PC-9 (cell line): Measurements from ENCODE around the gene CKS1B. TPM values are rescaled to one million over a fixed set of nuclear protein-coding genes. Genes with fewer than 3 reads are reported as not detected.
A peak's percentile ranks its signal among the peaks of the same experiment; 100 is the strongest.

Experiments used
- BruUV-seq: library from RNA; stranded (reverse); fragments of 400-500 nt; replicated peaks from 2 replicates; lab custom pipeline; 2021; lab: Mats Ljungman, UMichigan
- CTCF ChIA-PET: fragments of 300-600 bp; sonication (Branson Sonifier 250); formaldehyde crosslinking; loops from one replicate; lab custom pipeline; 2022; ENCODE audit warnings: antibody characterized with exemption; lab: Charles Lee
- POLR2A ChIA-PET: fragments of 300-600 bp; sonication (Branson Sonifier 250); formaldehyde crosslinking; loops from one replicate; lab custom pipeline; 2022; ENCODE audit warnings: antibody characterized with exemption; ENCODE audit not compliant: unreplicated experiment; lab: Charles Lee
- DNase-seq, 2 experiments: peaks; one replicate each; pipeline versions ENCODE4 v3.0.0 to v3.0.0-alpha.2; 2015 to 2022; ENCODE audit warnings: mixed read lengths in 1 of 2
- H2AFZ ChIP-seq: fragments of 200-600 bp; sonication (generic); 2 replicates; pipeline ENCODE4 v1.8.1; 2017; ENCODE audit warnings: antibody characterized with exemption
- H3F3A ChIP-seq: fragments of 200-600 bp; sonication (generic); 2 replicates; pipeline ENCODE4 v1.8.1; 2017; ENCODE audit warnings: antibody characterized with exemption, mild to moderate bottlenecking, low read depth; ENCODE audit not compliant: insufficient read depth
- H3K27ac ChIP-seq: fragments of 200-600 bp; sonication (generic); 2 replicates; pipeline ENCODE4 v1.6.1; 2016; ENCODE audit warnings: mixed run types
- H3K27me3 ChIP-seq: fragments of 200-600 bp; sonication (generic); 2 replicates; pipeline ENCODE4 v1.6.1; 2016; ENCODE audit warnings: low read depth, mixed run types; ENCODE audit not compliant: insufficient read depth
- H3K36me3 ChIP-seq: fragments of 200-600 bp; sonication (generic); 2 replicates; pipeline ENCODE4 v1.6.1; 2016; ENCODE audit warnings: low read depth, mixed run types
- H3K4me1 ChIP-seq: fragments of 200-600 bp; sonication (generic); replicated peaks from 2 replicates; pipeline ENCODE4 v1.6.1; 2016; ENCODE audit warnings: mixed run types; ENCODE audit not compliant: insufficient read depth
- H3K4me2 ChIP-seq: fragments of 200-600 bp; sonication (generic); 2 replicates; pipeline ENCODE4 v1.6.1; 2017; ENCODE audit warnings: mixed run types
- H3K4me3 ChIP-seq: fragments of 200-600 bp; sonication (generic); 2 replicates; pipeline ENCODE4 v1.6.1; 2016; ENCODE audit warnings: mixed run types
- H3K79me2 ChIP-seq: fragments of 200-600 bp; sonication (generic); 2 replicates; pipeline ENCODE4 v1.6.1; 2017; ENCODE audit warnings: low read depth, mixed run types
- H3K9me2 ChIP-seq: fragments of 200-600 bp; sonication (generic); 2 replicates; pipeline ENCODE4 v1.8.1; 2017; ENCODE audit warnings: mild to moderate bottlenecking; ENCODE audit not compliant: insufficient read depth
- H3K9me3 ChIP-seq: fragments of 200-600 bp; sonication (generic); 2 replicates; pipeline ENCODE4 v1.8.1; 2016; ENCODE audit warnings: low read depth; ENCODE audit not compliant: insufficient read depth
- H4K20me1 ChIP-seq: fragments of 200-600 bp; sonication (generic); 2 replicates; pipeline ENCODE4 v1.8.1; 2017; ENCODE audit not compliant: insufficient read depth
- EZH2 ChIP-seq: fragments of 200-600 bp; sonication (generic); IDR thresholded peaks from 2 replicates; pipeline ENCODE4 v1.8.0; 2017; ENCODE audit warnings: antibody characterized with exemption, low read depth
- intact Hi-C: fragments of 100-400 bp; cut with micrococcal nuclease; formaldehyde crosslinking; loops from one replicate; pipeline ENCODE4 v1.10.0; 2022; ENCODE audit not compliant: unreplicated experiment
- total RNA-seq: library from RNA; stranded (reverse); gene quantifications from 2 replicates; pipeline ENCODE4 v1.2.3, GENCODE V29; 2021
- TF ChIP-seq, protein P1 (sequence below): fragments of 200-600 bp; sonication (generic); conservative IDR thresholded peaks from 2 replicates; pipeline ENCODE4 v1.6.1; 2017; ENCODE audit warnings: mixed run types, antibody characterized with exemption, mild to moderate bottlenecking, moderate library complexity

CKS1B gene
- total RNA-seq, 1 experiment from 2014 or later = 236 TPM

DNA sequence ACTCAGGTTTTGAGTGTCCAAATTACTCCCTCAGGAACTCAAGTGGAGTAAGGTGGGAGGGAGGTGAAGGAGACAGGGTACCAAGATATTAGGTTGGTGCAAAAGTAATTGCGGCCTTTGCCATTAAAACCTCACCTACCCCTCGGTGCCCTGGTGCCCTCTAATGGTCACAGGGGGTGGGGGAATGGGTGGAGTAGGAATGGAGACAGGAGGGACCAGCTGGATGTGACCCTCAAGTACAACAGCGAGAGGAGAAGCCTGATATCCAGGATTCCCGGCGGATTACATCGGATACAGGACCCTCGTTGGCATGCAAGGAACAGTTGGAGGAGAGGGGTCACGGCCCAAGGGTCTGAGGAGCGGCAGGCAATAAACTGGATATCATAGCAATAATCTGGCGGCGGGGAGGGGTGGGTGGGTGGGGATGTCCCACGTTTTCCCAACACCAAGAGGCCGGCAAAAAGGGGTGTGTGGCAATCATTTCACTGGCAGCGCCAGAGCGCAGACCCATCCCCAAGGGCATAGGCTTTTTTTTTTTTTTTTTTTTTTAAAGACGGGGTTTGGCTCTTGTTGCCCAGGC is 23.8 kb downstream of the CKS1B start:
- no peak for TF ChIP-seq EZH2
- TF ChIP-seq, protein P1, sequence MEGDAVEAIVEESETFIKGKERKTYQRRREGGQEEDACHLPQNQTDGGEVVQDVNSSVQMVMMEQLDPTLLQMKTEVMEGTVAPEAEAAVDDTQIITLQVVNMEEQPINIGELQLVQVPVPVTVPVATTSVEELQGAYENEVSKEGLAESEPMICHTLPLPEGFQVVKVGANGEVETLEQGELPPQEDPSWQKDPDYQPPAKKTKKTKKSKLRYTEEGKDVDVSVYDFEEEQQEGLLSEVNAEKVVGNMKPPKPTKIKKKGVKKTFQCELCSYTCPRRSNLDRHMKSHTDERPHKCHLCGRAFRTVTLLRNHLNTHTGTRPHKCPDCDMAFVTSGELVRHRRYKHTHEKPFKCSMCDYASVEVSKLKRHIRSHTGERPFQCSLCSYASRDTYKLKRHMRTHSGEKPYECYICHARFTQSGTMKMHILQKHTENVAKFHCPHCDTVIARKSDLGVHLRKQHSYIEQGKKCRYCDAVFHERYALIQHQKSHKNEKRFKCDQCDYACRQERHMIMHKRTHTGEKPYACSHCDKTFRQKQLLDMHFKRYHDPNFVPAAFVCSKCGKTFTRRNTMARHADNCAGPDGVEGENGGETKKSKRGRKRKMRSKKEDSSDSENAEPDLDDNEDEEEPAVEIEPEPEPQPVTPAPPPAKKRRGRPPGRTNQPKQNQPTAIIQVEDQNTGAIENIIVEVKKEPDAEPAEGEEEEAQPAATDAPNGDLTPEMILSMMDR = no peak
- H3K9me2 ChIP-seq = no peaks in the 10 kb centered on the region
- H3K27ac ChIP-seq = no peak overlapping the region
- H3K27me3 ChIP-seq = no peaks in the 10 kb centered on the region
- H3K79me2 ChIP-seq = peaks cover 14% of the 10 kb centered on the region
- DNase-seq = no peak
- H2AFZ ChIP-seq = no peak overlapping the region
- H4K20me1 ChIP-seq = no peaks in the 10 kb centered on the region
- CTCF ChIA-PET = no interaction called here
- H3K4me3 ChIP-seq = no peak overlapping the region
- BruUV-seq = no TSS peak
- no peak overlapping the region for H3K4me2 ChIP-seq
- H3F3A ChIP-seq = peaks cover 40% of the 10 kb centered on the region
- POLR2A ChIA-PET = no interaction called here
- intact Hi-C loops = no loop called here
- peaks cover 25% of the 10 kb centered on the region for H3K4me1 ChIP-seq
- H3K9me3 ChIP-seq = no peaks in the 10 kb centered on the region
- no peaks in the 10 kb centered on the region for H3K36me3 ChIP-seq

DNA sequence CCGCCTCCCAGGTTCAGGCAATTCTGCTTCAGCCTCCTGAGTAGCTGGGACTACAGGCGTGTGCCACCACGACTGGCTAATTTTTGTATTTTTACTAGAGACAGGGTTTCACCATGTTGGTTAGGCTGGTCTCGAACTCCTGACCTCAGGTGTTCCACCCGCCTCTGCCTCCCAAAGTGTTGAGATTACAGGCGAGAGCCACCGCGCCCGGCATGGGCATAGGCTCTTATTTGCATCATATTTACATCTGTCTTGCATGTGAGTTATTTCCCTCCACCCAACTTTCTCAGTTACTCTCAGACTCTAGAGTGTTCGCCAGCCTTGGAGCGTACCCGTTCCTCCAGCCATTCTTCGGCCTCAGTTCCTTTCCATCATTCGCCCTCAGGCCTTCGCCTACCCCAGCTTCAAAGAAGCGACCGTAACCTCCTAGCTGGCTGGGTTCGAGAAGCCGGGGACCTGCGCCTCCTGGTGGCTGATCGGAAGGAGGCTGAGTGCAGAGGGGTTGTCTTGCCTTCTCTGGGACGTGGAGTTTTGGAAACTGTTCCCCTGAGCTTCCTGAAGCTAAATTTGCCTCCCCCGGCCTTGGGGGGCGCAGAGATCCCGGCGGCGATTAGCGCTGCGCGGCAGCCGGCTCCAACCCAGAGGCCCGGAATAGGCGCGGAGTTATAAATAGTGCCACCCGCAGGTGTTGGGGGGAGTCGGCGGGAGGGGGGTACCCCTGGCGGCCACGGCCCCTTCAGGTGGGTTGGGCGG is 24.5 kb downstream of the CKS1B start:
- BruUV-seq = no TSS peak
- no peak overlapping the region for H2AFZ ChIP-seq
- DNase-seq = no peak

More for the DNA sequence above, 24.5 kb downstream of the CKS1B start:
- no peaks in the 10 kb centered on the region for H3K9me3 ChIP-seq
- no peak overlapping the region for H3K4me3 ChIP-seq
- no peak for TF ChIP-seq EZH2
- TF ChIP-seq, protein P1 = peak; percentile 39; the same call in 1 of the 2 replicates
- peaks cover 21% of the 10 kb centered on the region for H3K79me2 ChIP-seq
- no peaks in the 10 kb centered on the region for H3K36me3 ChIP-seq
- POLR2A ChIA-PET = no interaction called here
- no peak overlapping the region for H3K4me2 ChIP-seq
- H3K27me3 ChIP-seq = no peaks in the 10 kb centered on the region
- intact Hi-C loops = no loop called here
- peaks cover 25% of the 10 kb centered on the region for H3K4me1 ChIP-seq
- no peaks in the 10 kb centered on the region for H4K20me1 ChIP-seq
- no peak overlapping the region for H3K27ac ChIP-seq
- CTCF ChIA-PET = interaction anchor here (0.7 kb wide), 1 partner anchor 26 kb away, joined by 4 read pairs; no protein-coding TSS in a partner anchor
- H3F3A ChIP-seq = peaks cover 34% of the 10 kb centered on the region
- no peaks in the 10 kb centered on the region for H3K9me2 ChIP-seq
